T-helper 9 cell (primary cell): ENCODE results near the gene ARFRP1.
A peak's percentile ranks its signal among the peaks of the same experiment; 100 is the strongest.
"Not testable (repeated sequence)": the region's sequence is repeated elsewhere in the genome, so short reads cannot be mapped to it uniquely, and the experiment has no call there.

ENCODE experiments used
- DNase-seq: peaks from one replicate; pipeline ENCODE4 v3.0.0-alpha.2; 2020

The ARFRP1 gene

DNA sequence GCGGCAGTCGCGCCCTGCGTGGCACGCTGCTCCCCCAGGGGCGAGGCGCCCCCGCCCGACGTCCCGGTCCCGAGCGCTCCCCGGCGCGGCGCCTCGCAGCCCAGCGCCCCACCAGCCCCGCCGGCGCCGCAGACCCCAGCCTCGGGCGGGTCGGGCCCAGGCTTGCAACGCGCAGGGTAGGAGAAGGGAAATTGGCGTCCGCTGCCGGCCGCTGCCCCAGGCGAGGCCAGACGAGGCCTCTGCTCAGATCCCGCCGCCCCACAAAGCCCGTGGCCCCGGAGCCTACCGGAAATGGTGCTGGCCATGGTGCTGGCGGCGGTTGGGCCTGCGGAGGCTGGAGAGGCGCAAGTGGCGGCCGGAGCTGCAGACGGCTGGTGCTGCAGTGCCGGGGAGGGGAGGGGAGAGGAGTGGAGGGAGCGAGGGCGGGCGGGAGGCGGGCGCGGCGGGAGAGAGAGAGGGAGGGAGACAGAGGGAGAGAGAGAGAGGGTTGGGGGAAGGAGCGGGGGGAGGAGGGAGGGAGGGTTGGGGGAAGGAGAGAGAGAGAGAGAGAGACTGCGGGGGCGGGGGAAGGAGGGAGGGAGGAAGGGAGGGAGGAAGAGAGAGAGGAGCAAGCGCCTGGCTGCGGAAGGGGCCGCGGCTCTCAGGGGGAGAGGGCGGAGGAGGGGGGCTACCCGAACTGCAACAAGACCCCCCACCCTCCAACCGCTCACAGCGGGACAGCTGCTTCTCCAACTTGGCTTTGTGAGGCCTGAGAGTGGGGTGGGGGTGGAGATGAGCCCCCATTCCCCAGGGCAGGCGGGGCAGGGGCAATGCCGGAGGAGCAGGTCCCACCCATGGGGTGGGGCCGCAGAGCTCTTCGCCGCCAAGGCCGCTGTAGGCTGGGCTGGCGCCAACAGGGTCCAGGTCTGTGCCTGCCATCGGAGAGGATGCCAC lies 54.5 kb downstream of the ARFRP1 start, which contains the start of gene STMN3:
Gene STMN3 (minus strand): TSS at position 384 of the 933 bp plus-strand sequence. CDS start 79 bp downstream, at position 305.
- DNase-seq = peak; percentile 68

- DNase-seq = peak; percentile 41
Observed at GRCh38 chr20:63652192-63652980, 55.4 kb downstream of the ARFRP1 start.

GRCh38 chr20:63651942-63652191 lies 55.9 kb downstream of the ARFRP1 start:
- DNase-seq = peak; percentile 37

DNA sequence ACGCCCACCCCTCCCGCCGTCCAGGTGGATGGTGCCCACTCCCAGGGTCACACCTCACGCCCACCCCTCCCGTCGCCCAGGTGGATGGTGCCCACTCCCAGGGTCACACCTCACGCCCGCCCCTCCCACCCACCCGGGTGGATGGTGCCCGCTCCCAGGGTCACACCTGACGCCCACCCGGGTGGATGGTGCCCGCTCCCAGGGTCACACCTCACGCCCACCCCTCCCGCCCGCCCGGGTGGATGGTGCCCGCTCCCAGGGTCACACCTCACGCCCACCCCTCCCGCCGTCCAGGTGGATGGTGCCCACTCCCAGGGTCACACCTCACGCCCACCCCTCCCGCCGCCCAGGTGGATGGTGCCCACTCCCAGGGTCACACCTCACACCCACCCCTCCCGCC lies 57.3 kb downstream of the ARFRP1 start:
- DNase-seq = not testable (repeated sequence)

- no peak for DNase-seq
Observed at GRCh38 chr20:63648895-63649589, 58.7 kb downstream of the ARFRP1 start.
